Measurements from ENCODE around the gene BMPR1B. TPM values are rescaled to one million over a fixed set of nuclear protein-coding genes. Genes with fewer than 3 reads are reported as not detected.

BMPR1B gene
- total and polyA plus RNA-seq, 9 of the 15 experiments (the other 6 are each of a cell fraction or from before 2014, with no cell fraction given): 0.01 TPM; not detected in 8

DNA sequence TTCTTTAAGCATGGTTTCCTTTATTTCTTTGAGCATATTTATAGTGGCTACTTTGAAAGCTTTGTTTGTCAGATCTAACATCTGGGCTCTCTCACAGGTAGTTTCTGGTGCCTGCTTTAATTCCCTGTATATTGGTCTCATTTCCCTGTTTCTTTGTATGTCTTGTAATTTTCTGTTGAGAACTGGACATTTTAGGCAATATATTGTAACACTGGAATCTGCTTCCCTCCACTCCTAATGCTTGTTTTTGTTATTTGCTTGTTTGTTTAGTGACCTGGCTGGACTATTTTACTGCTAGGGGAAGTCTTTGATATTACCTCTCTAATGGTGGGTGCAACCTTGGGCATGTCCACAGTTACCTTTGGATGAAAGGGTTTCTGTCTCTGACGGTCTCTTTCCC lies 25.0 kb downstream of the BMPR1B start (continued):
- TF ChIP-seq, protein P1, sequence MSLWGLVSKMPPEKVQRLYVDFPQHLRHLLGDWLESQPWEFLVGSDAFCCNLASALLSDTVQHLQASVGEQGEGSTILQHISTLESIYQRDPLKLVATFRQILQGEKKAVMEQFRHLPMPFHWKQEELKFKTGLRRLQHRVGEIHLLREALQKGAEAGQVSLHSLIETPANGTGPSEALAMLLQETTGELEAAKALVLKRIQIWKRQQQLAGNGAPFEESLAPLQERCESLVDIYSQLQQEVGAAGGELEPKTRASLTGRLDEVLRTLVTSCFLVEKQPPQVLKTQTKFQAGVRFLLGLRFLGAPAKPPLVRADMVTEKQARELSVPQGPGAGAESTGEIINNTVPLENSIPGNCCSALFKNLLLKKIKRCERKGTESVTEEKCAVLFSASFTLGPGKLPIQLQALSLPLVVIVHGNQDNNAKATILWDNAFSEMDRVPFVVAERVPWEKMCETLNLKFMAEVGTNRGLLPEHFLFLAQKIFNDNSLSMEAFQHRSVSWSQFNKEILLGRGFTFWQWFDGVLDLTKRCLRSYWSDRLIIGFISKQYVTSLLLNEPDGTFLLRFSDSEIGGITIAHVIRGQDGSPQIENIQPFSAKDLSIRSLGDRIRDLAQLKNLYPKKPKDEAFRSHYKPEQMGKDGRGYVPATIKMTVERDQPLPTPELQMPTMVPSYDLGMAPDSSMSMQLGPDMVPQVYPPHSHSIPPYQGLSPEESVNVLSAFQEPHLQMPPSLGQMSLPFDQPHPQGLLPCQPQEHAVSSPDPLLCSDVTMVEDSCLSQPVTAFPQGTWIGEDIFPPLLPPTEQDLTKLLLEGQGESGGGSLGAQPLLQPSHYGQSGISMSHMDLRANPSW (CRISPR knock-in tag; IDR thresholded peaks at IDR 0.05): no peak
- TF ChIP-seq, protein P2, sequence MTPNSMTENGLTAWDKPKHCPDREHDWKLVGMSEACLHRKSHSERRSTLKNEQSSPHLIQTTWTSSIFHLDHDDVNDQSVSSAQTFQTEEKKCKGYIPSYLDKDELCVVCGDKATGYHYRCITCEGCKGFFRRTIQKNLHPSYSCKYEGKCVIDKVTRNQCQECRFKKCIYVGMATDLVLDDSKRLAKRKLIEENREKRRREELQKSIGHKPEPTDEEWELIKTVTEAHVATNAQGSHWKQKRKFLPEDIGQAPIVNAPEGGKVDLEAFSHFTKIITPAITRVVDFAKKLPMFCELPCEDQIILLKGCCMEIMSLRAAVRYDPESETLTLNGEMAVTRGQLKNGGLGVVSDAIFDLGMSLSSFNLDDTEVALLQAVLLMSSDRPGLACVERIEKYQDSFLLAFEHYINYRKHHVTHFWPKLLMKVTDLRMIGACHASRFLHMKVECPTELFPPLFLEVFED (CRISPR knock-in tag; conservative IDR thresholded peaks at IDR 0.05): no peak
- TF ChIP-seq EP300 (IDR thresholded peaks at IDR 0.05; ENCODE audit: low read length): no peak
- no peak for TF ChIP-seq SREBF2 (CRISPR knock-in tag; IDR thresholded peaks at IDR 0.05)
- TF ChIP-seq ZNF696 (CRISPR knock-in tag; conservative IDR thresholded peaks at IDR 0.05): no peak
- TF ChIP-seq, protein P3, sequence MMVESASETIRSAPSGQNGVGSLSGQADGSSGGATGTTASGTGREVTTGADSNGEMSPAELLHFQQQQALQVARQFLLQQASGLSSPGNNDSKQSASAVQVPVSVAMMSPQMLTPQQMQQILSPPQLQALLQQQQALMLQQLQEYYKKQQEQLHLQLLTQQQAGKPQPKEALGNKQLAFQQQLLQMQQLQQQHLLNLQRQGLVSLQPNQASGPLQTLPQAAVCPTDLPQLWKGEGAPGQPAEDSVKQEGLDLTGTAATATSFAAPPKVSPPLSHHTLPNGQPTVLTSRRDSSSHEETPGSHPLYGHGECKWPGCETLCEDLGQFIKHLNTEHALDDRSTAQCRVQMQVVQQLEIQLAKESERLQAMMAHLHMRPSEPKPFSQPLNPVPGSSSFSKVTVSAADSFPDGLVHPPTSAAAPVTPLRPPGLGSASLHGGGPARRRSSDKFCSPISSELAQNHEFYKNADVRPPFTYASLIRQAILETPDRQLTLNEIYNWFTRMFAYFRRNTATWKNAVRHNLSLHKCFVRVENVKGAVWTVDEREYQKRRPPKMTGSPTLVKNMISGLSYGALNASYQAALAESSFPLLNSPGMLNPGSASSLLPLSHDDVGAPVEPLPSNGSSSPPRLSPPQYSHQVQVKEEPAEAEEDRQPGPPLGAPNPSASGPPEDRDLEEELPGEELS (CRISPR knock-in tag; IDR thresholded peaks at IDR 0.05; ENCODE audit: borderline replicate concordance): no peak
- no peak for TF ChIP-seq SAFB (IDR thresholded peaks at IDR 0.05; ENCODE audit: borderline replicate concordance, low read depth, low read length)
- no peak for TF ChIP-seq TEAD4 (IDR thresholded peaks at IDR 0.05; ENCODE audit: low read length)
- no peak for TF ChIP-seq TEAD4 (CRISPR knock-in tag; IDR thresholded peaks at IDR 0.05; ENCODE audit: borderline replicate concordance)
- no peak for TF ChIP-seq ILK (tag; IDR thresholded peaks at IDR 0.05; ENCODE audit: borderline replicate concordance, low read depth)
- TF ChIP-seq ZSCAN32 (CRISPR knock-in tag; IDR thresholded peaks at IDR 0.05): no peak
